K562 (cell line): Measurements from ENCODE around the gene ZNF219. TPM values are rescaled to one million over a fixed set of nuclear protein-coding genes. Genes with fewer than 3 reads are reported as not detected.
A peak's percentile ranks its signal among the peaks of the same experiment; 100 is the strongest.

Source experiments
- ARNT ChIP-seq, 2 experiments: fragments of 450-650 bp; IDR thresholded peaks; 2 replicates each; pipeline ENCODE4 v1.6.1; 2016; ENCODE audit warnings: mild to moderate bottlenecking in 1 of 2
- ETV1 ChIP-seq: fragments of 450-650 bp; conservative IDR thresholded peaks from 2 replicates; pipeline ENCODE4 v1.6.1; 2016; ENCODE audit warnings: missing genetic modification characterization, control low read depth, low read depth, missing compliant biosample characterization
- FOXK1 ChIP-seq: sonication (generic); formaldehyde crosslinking; IDR thresholded peaks from 2 replicates; pipeline ENCODE4 v1.8.0; 2022; ENCODE audit warnings: missing genetic modification reagents, mild to moderate bottlenecking, borderline replicate concordance
- HOXB6 ChIP-seq: fragments of 250-450 bp; sonication (Bioruptor Pico); IDR thresholded peaks from 2 replicates; pipeline ENCODE4 v1.5.1; 2022; ENCODE audit warnings: mild to moderate bottlenecking, borderline replicate concordance
- MTA1 ChIP-seq: fragments of 450-650 bp; IDR thresholded peaks from 2 replicates; pipeline ENCODE4 v1.6.1; 2017; ENCODE audit warnings: borderline replicate concordance
- NFIC ChIP-seq: fragments of 450-650 bp; IDR thresholded peaks from 2 replicates; pipeline ENCODE4 v1.6.1; 2017; ENCODE audit warnings: mild to moderate bottlenecking, inconsistent platforms
- NR2F6 ChIP-seq: fragments of 450-650 bp; formaldehyde crosslinking; IDR thresholded peaks from 2 replicates; pipeline ENCODE4 v1.4.0; 2020; ENCODE audit warnings: mild to moderate bottlenecking
- POLR2AphosphoS2 ChIP-seq: IDR thresholded peaks from 2 replicates; pipeline ENCODE4 v1.6.1; 2012; ENCODE audit warnings: low read length, improper control_type of control experiment
- polyA plus RNA-seq, 8 experiments: library from polyadenylated mRNA; depleted of rRNA in 4 of 8; stranded (reverse) in 5 of 8; unstranded in 3 of 8; fragments of >200 nt; fragmentation: Nextera tagmentation in 2 of 8; fragmentation: Illumina TruSeq in 1 of 8; extraction: Ambion mirVana in 2 of 8; extraction: Trizol in 1 of 8; gene quantifications; 2 replicates each; pipeline versions ENCODE4 v1.2.1 to v1.2.3, GENCODE V29; 2011 to 2014; ENCODE audit warnings: inconsistent platforms in 1 of 8, missing spikeins in 1 of 8
- total RNA-seq, 7 experiments: library from RNA; depleted of rRNA in 6 of 7; stranded (reverse); fragments of >200 nt in 6 of 7; fragmentation: Illumina TruSeq in 2 of 7; extraction: Trizol in 2 of 7; gene quantifications; 2 replicates each; pipeline versions ENCODE4 v1.2.1 to v1.2.3, GENCODE V29; 2011 to 2021; ENCODE audit warnings: low replicate concordance in 1 of 7
- TF ChIP-seq, protein P1 (sequence below): fragments of 450-650 bp; IDR thresholded peaks from 2 replicates; pipeline ENCODE4 v1.6.1; 2018; ENCODE audit not compliant: partially characterized antibody
- TF ChIP-seq, protein P2 (sequence below): fragments of 450-650 bp; formaldehyde crosslinking; IDR thresholded peaks from 2 replicates; pipeline ENCODE4 v1.4.0; 2020; ENCODE audit warnings: mild to moderate bottlenecking, mixed read lengths
- TF ChIP-seq, protein P3 (sequence below): fragments of 450-650 bp; IDR thresholded peaks from 2 replicates; pipeline ENCODE4 v1.6.1; 2016; ENCODE audit warnings: low read depth, mild to moderate bottlenecking, moderate library complexity
- TF ChIP-seq, protein P4 (sequence below): fragments of 450-650 bp; IDR thresholded peaks from 2 replicates; pipeline ENCODE4 v1.6.1; 2016; ENCODE audit warnings: mild to moderate bottlenecking, moderate library complexity

The ZNF219 gene
- total and polyA plus RNA-seq, 9 of the 15 experiments (the other 6 are each of a cell fraction or from before 2014, with no cell fraction given) = 0.29 to 10.6 (median 2.8) TPM

DNA sequence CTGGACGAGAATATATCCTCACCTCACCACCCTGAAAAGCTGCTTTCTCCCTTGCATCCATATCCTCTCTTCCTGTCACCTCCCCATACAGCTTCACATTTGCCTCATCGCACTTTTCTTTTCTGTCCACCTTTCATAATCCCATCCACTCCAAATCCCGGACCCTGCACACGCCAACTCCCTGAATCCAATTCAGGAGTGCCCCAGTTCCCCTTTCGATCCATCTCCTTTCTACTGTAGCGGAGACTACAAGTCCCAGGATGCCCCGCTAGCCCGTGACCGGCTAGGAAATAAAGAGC, 4.9 kb upstream of the ZNF219 start (continued):
- TF ChIP-seq, protein P1, sequence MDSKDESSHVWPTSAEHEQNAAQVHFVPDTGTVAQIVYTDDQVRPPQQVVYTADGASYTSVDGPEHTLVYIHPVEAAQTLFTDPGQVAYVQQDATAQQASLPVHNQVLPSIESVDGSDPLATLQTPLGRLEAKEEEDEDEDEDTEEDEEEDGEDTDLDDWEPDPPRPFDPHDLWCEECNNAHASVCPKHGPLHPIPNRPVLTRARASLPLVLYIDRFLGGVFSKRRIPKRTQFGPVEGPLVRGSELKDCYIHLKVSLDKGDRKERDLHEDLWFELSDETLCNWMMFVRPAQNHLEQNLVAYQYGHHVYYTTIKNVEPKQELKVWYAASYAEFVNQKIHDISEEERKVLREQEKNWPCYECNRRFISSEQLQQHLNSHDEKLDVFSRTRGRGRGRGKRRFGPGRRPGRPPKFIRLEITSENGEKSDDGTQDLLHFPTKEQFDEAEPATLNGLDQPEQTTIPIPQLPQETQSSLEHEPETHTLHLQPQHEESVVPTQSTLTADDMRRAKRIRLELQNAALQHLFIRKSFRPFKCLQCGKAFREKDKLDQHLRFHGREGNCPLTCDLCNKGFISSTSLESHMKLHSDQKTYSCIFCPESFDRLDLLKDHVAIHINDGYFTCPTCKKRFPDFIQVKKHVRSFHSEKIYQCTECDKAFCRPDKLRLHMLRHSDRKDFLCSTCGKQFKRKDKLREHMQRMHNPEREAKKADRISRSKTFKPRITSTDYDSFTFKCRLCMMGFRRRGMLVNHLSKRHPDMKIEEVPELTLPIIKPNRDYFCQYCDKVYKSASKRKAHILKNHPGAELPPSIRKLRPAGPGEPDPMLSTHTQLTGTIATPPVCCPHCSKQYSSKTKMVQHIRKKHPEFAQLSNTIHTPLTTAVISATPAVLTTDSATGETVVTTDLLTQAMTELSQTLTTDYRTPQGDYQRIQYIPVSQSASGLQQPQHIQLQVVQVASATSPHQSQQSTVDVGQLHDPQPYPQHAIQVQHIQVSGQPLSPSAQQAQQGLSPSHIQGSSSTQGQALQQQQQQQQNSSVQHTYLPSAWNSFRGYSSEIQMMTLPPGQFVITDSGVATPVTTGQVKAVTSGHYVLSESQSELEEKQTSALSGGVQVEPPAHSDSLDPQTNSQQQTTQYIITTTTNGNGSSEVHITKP = no peak
- TF ChIP-seq, protein P2, sequence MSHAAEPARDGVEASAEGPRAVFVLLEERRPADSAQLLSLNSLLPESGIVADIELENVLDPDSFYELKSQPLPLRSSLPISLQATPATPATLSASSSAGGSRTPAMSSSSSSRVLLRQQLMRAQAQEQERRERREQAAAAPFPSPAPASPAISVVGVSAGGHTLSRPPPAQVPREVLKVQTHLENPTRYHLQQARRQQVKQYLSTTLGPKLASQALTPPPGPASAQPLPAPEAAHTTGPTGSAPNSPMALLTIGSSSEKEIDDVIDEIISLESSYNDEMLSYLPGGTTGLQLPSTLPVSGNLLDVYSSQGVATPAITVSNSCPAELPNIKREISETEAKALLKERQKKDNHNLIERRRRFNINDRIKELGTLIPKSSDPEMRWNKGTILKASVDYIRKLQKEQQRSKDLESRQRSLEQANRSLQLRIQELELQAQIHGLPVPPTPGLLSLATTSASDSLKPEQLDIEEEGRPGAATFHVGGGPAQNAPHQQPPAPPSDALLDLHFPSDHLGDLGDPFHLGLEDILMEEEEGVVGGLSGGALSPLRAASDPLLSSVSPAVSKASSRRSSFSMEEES = no peak
- TF ChIP-seq FOXK1 = no peak
- TF ChIP-seq MTA1 = no peak
- TF ChIP-seq ETV1 (tag) = 0 out of 2 replicates have a peak, but pooled peaks have one; percentile 33
- no peak for TF ChIP-seq NFIC
- TF ChIP-seq POLR2AphosphoS2 = no peak
- TF ChIP-seq, protein P3, sequence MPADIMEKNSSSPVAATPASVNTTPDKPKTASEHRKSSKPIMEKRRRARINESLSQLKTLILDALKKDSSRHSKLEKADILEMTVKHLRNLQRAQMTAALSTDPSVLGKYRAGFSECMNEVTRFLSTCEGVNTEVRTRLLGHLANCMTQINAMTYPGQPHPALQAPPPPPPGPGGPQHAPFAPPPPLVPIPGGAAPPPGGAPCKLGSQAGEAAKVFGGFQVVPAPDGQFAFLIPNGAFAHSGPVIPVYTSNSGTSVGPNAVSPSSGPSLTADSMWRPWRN = no peak
- no peak for TF ChIP-seq HOXB6 (CRISPR knock-in tag)
- TF ChIP-seq, protein P4, sequence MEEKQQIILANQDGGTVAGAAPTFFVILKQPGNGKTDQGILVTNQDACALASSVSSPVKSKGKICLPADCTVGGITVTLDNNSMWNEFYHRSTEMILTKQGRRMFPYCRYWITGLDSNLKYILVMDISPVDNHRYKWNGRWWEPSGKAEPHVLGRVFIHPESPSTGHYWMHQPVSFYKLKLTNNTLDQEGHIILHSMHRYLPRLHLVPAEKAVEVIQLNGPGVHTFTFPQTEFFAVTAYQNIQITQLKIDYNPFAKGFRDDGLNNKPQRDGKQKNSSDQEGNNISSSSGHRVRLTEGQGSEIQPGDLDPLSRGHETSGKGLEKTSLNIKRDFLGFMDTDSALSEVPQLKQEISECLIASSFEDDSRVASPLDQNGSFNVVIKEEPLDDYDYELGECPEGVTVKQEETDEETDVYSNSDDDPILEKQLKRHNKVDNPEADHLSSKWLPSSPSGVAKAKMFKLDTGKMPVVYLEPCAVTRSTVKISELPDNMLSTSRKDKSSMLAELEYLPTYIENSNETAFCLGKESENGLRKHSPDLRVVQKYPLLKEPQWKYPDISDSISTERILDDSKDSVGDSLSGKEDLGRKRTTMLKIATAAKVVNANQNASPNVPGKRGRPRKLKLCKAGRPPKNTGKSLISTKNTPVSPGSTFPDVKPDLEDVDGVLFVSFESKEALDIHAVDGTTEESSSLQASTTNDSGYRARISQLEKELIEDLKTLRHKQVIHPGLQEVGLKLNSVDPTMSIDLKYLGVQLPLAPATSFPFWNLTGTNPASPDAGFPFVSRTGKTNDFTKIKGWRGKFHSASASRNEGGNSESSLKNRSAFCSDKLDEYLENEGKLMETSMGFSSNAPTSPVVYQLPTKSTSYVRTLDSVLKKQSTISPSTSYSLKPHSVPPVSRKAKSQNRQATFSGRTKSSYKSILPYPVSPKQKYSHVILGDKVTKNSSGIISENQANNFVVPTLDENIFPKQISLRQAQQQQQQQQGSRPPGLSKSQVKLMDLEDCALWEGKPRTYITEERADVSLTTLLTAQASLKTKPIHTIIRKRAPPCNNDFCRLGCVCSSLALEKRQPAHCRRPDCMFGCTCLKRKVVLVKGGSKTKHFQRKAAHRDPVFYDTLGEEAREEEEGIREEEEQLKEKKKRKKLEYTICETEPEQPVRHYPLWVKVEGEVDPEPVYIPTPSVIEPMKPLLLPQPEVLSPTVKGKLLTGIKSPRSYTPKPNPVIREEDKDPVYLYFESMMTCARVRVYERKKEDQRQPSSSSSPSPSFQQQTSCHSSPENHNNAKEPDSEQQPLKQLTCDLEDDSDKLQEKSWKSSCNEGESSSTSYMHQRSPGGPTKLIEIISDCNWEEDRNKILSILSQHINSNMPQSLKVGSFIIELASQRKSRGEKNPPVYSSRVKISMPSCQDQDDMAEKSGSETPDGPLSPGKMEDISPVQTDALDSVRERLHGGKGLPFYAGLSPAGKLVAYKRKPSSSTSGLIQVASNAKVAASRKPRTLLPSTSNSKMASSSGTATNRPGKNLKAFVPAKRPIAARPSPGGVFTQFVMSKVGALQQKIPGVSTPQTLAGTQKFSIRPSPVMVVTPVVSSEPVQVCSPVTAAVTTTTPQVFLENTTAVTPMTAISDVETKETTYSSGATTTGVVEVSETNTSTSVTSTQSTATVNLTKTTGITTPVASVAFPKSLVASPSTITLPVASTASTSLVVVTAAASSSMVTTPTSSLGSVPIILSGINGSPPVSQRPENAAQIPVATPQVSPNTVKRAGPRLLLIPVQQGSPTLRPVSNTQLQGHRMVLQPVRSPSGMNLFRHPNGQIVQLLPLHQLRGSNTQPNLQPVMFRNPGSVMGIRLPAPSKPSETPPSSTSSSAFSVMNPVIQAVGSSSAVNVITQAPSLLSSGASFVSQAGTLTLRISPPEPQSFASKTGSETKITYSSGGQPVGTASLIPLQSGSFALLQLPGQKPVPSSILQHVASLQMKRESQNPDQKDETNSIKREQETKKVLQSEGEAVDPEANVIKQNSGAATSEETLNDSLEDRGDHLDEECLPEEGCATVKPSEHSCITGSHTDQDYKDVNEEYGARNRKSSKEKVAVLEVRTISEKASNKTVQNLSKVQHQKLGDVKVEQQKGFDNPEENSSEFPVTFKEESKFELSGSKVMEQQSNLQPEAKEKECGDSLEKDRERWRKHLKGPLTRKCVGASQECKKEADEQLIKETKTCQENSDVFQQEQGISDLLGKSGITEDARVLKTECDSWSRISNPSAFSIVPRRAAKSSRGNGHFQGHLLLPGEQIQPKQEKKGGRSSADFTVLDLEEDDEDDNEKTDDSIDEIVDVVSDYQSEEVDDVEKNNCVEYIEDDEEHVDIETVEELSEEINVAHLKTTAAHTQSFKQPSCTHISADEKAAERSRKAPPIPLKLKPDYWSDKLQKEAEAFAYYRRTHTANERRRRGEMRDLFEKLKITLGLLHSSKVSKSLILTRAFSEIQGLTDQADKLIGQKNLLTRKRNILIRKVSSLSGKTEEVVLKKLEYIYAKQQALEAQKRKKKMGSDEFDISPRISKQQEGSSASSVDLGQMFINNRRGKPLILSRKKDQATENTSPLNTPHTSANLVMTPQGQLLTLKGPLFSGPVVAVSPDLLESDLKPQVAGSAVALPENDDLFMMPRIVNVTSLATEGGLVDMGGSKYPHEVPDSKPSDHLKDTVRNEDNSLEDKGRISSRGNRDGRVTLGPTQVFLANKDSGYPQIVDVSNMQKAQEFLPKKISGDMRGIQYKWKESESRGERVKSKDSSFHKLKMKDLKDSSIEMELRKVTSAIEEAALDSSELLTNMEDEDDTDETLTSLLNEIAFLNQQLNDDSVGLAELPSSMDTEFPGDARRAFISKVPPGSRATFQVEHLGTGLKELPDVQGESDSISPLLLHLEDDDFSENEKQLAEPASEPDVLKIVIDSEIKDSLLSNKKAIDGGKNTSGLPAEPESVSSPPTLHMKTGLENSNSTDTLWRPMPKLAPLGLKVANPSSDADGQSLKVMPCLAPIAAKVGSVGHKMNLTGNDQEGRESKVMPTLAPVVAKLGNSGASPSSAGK = no peak
- TF ChIP-seq ARNT (IDR thresholded peaks at IDR 0.05) = 0 out of 4 replicates have a peak, but pooled peaks of 1 of the 2 experiments have one; percentile 22
- no peak for TF ChIP-seq NR2F6 (CRISPR knock-in tag)
